Colon (tissue), 2 donors: ENCODE results near the gene TSHZ2.
"Not testable (repeated sequence)": the region's sequence is repeated elsewhere in the genome, so short reads cannot be mapped to it uniquely, and the experiment has no call there.

Source experiments
- FAIRE-seq: peaks from 2 replicates; lab custom pipeline; 2012; peaks lifted over from hg19 to GRCh38; lab: Jason Lieb, UNC
- donor health status: control.
- donor health status: control.

The TSHZ2 gene

DNA sequence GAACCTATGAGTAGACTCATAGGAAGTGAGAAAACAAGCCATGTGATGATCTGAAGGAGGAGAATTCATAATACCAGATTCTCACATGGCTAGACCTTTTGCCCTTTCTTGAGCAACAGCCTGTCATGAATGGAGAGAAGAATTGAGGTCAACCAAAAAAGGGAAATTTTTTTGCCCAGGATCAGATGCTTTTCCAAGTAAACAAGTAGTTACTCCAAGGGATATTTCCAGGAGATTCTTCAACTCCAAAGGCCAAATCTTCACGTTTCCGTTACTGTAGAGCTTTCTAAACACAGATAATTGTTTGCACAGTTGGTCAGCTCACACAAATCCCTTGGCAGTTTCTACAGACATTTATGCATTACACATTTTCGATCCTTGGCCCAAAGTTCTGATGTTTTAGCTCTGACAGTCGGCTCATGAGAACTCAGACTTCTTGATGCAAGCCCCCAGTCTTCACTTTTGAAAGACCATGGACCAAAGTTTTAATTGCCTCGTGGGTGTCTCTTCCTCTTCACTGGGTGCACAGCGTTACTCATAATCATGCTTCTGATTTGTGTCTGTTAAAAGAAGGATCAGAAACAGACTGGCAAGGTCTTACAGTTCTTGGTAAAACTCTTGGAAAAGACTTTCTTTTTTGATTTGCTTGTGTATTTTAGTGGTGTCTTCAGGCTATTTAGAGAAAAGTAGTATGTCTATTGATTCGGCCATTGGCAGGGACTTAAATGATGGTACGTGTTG lies 115.0 kb downstream of the TSHZ2 start:
- FAIRE-seq, result no peak

DNA sequence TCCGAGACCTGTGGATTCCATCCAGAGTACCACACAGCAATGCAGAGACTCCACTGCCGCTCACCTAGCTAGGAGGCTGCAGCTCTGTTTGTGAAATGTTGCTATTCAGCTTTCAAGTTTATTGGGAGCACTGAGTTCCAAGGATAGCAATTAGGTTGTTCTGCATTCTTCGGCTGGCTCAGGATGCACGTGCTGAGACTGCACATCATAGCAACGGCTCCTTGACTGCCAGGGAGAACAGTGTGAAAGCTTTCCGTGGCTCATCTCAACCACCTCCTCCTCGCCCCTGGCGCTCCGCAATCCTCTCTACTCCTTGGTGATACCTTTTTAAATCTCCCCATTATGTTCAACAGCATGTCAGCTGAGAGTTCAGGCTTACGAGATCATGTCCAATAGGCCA lies 116.6 kb downstream of the TSHZ2 start:
- no peak for FAIRE-seq

DNA sequence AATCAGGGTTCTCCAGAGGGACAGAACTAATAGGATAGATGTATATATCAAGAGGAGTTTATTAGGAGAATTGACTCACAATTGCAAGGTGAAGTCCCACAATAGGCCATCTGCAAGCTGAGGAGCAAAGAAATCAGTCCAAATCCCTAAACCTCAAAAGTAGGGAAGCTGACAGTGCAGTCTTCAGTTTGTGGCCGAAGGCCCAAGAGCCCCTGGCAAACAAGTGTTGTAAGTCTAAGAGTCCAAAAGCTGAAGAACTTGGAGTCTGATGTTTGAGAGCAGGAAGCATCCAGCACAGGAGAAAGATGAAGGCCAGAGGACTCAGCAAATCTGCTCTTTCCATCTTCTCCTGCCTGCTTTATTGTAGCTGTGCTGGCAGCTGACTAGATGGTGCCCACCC lies 117.7 kb downstream of the TSHZ2 start:
- FAIRE-seq, result not testable (repeated sequence)

DNA sequence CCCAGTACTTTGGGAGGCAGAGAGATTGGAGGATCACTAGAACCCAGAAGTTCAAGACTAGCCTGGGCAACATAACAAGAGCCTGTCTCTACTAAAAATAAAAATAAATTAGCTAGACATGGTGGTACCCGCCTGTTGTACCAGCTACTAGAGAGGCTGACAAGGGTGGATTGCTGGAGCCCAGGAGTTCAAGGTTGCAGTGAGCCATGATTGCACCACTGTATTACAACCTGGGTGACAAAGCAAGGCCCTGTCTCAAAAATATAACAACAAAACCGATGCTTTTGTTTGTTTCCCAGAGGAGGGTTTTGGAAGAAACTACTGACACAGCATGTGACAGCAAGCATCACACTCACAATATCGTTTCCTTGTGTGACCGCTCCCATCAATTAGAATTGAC lies 119.6 kb downstream of the TSHZ2 start:
- FAIRE-seq, result no peak

DNA sequence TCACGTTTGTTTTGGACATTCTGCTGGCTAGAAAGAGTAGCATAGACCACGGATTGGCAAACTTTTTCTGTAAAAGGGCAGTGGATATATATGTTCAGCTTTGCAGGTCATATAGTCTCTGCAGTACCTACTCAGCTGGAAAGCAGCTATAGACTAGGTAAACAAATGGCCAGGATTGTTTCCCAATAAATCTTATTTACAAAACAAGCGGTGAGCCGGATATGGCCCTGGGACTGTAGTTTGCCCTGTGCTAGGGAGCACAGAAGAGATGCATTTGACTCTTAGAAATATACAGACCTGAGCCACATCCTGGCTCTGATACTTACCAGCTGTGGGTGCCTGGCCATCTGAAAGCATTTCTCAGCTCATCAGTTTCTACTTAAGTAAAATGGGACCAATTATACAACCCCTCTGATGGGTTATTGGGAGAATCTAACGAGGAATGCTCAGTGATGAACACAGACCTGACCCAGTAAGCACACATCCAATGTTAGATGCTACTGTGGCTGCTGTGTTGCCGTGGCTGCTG lies 120.7 kb downstream of the TSHZ2 start:
- no peak for FAIRE-seq

DNA sequence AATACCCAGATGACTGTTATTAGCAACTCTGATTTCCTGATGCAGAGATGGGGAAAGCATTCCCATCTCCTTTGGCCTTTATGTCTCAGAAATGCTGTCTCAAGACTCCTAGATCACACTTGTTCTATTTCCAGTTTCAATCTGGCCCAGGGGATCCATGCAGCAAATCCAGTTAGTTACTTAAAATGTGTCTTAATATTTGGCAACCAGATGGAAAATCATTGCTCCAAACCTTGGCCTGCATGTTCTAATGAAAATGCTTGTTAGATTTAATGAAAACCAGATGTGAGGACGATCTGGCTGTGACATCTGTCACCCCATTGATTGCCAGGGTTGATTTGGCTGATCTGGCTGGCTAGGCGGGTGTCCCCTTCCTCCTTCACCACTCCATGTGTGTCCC lies 125.2 kb downstream of the TSHZ2 start:
- FAIRE-seq, result no peak

DNA sequence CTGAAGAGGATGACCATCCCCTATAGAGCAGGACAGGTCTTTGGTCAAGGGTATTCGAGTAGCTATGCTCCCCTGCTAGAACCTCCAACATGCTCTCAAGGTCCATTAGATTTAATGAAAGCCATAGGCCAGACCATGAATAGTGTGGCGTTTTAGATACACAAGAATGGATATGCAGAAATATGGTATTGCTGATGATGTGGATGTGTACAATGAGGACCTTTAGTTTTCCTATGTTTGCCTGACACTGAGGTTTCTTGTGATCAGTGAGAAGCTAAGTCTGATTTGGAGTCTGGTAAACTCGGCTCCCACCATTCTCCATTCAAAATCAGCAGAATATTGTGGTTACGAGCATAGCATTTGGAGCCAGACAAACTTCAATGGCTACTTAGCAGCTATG lies 125.6 kb downstream of the TSHZ2 start:
- FAIRE-seq, result no peak

DNA sequence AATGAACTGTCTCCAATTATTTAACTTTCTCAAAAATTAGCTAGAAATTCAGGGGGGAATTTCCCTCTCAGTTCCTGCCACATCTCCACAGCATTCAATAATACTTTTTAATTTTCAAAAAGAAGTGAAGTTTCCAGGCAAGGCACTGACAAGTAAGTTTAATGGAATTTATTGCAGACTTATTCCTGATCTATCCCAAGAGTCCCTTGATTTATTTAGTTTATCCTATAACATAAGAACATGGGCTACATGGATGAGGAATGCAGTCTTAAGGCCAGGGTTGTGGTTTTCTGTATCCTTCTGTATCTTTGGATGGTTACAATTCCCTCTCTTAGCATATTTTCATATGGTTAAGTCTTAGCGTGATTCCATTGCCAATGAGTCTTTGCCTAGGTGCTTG lies 126.5 kb downstream of the TSHZ2 start:
- FAIRE-seq, result no peak

DNA sequence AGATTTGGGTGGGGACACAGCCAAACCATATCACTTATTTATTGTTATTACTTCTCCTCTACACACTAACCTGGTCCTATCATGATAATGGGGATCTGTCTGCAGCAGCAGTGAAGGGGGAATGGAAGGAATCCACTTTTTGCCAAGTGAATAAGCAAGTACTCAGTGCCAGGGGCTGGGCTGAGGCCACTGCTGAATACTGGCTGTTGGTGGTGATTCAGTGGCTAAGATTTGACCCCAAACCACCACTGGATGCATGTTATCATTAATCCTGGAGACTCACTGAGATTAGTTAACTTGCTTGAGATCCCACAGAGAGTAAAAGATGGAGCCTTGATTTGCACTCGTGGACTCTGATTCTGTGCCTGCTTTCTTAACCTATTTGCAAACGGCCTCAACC lies 127.7 kb downstream of the TSHZ2 start:
- FAIRE-seq, result no peak

DNA sequence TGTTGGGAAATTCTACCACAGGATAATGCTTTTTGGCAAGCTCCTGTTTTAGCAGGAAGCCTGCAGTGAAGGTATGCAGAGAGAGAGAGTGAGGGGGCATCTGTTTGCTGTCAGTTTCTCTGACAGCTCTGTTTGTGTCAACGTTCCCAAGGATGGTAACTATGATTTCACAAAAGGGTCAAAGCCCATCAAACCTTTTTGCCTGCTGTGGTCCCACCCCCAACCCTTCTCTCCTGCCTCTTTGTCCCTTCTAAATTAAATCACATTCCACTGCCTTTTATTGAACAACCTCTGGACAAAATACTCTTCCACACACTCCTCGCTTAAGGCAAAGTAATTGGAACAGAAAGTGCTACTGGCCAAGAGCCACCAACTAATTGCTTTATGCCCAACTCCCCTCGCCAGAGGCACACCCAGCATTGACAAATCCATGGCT lies 128.3 kb downstream of the TSHZ2 start:
- FAIRE-seq, result no peak

DNA sequence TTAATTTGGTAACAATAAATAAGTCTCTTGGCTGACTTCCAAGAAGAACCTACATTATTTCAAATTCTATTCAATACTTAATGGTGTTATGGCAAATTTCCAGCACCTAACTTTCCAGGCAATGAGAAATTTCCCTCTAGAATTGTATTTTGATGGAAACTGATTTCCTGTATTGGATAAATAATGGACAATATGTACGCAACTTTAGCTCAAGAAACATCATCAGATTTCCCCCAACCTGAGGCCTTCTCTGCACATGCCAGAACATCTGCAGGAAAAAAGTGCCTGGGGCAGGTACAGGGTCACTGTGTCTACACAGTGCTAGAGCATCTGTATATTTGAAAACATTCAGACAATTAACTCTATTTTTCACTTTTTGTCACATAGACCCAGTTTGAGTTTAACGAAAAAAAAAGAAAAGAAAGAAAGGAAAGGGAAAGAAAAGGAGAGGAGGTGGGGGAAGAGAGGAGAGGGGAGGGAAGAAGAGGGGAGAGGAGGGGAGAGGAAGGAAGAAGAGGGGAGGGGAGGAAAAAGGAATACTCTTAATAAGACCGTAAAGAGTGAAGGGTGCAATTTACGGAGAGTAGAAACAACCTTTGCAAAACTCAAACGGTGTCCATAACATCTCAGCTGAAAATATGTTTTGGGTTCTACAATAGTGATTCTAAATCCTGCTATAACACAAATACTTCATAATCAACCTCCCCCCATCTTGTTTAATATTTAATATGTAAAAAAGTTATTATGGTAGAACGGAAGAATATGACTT lies 130.0 kb downstream of the TSHZ2 start:
- FAIRE-seq, result no peak

DNA sequence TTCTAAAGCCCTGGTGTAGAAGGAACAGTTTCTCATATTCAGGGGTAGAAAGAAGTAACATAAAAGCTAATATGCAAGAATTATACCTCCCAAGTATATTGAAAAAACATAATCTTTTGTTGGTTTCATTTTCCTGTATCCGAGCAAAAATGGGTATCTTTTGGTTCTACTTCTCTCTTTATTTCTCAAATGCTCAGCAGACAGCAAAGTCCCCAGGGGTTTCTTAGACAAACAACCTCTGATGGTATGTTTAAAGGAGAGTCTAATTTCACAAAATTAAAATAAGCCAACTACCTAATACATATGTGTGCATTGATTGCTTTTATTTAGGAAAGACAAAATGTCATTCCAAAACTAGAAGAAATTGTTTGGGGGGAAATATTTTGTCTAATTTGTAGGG lies 131.0 kb downstream of the TSHZ2 start:
- no peak for FAIRE-seq

DNA sequence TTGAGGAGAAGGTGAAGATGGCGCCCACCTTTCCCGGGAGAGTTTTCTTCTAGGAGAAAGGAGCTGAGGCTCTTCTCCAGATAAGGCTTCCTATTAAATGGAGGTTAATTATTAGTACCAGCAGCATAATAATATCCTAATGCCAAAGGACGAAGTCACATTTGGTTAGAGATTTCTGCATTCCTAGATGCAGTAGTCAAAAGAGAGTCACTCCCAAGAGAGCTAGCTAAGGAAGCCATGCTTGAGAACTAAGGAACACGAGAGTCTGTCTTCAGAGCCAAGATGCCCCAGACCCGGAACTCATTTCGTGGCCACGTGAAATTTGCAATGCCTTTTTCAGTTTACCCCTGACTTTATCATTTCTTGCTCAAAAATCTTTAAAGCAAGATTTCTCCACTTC lies 132.7 kb downstream of the TSHZ2 start:
- no peak for FAIRE-seq

DNA sequence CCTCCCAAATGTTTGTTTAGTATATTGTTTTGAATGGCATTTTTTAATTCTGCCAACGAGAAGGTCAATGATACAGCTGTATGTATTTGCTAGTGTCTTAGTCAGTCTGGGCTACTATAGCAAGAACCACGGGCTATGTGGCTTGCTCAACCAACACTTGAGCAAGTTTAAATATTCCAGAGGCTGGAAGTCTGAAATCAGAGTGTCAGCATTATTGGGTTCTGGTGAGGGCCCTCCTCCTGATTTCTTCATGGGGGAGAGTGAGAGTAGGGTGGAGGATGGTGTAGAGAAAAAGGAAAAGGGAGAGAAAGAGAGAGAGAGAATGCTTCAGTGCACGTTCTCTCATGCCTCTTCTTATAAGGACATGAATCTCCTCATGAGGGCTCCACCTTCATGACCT lies 144.6 kb downstream of the TSHZ2 start:
- FAIRE-seq, result no peak

DNA sequence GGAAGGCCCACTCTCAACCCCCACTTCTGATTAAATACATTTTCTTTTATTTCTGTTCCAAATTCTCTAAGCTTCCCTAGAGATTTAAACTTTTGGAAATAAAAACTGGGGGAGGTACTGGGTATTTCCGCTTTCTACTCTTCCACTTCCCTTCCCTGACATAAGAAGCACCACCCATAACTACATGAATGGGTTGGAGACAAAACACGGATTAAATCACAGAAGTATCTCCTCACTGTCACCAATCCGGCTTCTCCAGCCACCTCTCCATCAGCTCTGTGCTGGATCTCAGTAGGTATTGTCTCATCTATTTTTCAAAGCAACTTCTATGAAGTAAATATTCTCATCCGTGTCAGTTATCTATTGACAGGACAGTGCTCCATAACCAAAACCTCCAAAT lies 150.7 kb downstream of the TSHZ2 start:
- FAIRE-seq, result no peak

DNA sequence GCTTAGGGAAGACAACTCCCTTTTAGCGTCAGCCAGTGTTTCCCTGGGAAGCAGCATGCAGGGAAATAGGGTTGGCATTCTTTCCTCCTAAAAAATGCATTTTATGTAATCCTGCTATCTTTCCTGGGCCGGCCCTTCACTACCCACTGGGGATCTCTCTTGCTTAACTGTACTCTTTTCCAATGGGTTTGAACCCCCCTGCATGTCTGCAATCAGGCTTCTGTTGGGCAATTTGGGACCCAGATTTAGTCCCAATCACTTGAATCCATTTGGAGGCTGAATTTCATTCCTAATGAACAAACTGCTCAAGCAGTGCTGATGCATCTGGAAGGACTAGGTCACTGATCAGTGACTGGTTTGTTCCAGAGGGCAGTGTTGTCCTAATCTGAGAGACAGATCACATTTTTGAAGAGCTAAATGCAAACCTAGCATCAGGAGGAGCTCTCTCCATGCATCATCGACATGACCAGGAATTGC lies 152.0 kb downstream of the TSHZ2 start:
- FAIRE-seq, result no peak

DNA sequence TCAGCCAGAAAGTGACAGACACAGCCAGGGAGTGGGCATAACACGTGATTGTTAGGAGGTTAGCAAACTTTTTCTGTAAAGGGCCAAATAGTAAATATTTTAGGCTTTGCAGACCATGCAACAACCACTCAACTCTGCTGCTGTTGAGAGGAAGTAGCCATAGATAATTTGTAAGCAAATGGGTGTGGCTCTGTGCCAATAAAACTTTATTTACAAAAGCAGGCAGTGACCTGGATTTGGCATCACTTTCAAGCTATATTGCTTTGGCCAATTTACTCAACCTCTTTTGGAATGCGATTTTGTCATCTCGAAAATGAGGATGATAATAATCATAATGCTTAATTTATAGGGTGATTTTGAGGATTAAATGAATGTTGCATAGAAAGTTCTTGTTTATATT lies 152.6 kb downstream of the TSHZ2 start:
- FAIRE-seq, result no peak

DNA sequence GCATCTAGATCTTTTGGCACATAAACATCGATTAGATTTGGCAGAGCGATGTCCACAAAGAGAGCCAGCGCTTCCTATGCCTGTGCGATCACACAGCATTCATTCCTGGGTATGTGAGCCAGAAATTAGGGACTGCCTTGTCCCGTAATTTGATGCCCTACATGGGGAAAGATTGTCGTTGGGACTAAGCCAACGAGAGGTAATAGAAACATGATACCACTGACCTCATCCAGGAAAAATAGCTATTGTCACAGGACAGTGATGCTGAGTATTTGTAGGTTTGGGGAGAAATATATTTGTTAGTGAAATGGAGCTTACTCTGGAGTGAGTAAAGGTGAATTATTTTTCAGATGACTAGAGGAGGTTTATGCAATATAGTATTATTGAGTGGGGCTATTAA lies 154.0 kb downstream of the TSHZ2 start:
- FAIRE-seq, result no peak

DNA sequence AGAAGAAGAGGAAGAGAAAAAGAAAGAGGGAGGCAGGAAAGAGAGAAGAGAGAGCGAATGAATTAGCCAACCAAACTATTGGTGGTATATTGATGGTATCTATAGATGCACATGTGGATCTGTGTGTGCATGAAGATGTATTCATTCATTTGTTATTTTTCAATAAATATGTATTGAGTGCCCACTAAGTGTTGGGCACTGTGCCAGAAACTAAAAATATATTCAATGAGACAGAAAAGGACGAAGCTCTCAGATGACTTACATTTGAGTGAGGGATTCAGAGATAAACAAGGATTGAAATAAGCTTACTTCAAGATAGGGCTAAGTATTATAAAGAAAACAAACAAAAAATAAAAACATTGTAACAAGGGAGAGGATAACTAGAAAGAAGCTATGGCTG lies 154.9 kb downstream of the TSHZ2 start:
- no peak for FAIRE-seq

DNA sequence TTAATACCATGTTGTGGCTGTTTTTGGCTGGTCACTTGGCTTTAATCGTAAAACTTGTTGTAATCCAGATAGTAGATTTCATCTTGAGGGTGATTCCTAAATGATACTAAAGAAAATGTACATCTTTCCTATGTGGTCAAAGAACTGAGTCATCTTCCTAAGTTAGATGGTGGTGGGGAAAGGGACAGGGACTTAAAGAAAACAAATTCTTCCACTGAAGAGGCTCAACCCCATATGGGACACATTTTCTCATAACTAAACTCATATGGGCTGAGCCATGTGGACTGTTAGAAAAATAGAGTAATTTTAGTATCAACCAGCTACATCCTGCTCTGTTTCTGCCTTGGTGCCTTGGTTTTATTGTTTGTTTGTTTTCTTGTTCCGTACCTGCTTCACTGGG lies 155.8 kb downstream of the TSHZ2 start:
- no peak for FAIRE-seq

DNA sequence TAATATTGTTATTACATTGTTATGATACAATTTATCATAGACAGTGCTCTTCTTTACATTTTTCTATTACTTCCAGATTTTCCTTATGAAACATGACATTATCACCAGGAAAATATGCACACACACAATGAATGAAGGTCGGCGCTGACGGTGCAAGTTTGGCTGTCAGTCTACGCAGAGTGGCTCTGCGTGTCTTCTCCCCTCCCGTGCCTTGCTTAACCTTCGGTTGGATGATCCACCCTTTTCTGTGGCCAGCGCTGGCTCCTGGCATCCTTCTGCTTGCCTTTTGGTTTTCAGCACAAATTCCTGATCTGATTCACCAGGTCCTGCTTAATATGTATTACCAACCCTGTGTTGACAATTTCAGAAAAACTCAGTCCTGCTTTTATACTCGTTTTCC lies 157.4 kb downstream of the TSHZ2 start:
- no peak for FAIRE-seq

DNA sequence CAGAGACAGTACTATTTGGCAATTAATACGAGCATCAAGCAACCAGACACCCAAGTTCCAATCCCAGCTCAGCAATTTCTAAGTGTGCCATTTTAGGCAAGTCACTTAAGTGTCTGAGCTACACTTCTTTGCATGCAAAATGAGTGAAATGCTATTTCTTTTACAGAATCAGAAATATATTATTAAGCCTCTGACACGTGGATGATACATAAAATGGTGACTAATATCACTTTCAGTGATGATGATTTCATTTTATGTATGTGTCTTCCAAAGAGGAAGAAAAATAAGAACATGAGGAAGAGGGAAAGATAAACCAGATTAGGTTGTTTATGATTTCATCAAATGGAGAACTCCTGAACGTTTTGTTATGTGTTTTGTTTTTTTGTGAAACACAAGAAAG lies 158.6 kb downstream of the TSHZ2 start:
- no peak for FAIRE-seq

DNA sequence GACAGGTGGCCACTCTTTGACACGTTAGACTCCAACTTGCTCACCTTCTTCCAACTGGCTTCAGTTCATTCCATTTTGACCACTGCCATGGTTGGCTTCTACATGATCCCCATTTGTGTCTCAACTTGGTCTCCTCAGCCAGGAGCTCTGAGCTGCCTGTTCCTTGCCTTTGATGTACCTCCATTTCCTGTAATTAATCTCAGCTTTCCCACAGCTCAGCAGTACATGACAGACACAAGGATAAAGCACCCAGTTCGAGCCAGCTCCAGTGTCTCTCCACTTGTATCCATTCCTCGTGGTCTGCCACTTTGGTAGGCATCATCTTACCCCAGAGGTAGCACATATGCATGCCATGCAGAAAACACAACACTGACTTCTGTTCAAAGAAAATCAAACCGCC lies 161.0 kb downstream of the TSHZ2 start:
- no peak for FAIRE-seq

DNA sequence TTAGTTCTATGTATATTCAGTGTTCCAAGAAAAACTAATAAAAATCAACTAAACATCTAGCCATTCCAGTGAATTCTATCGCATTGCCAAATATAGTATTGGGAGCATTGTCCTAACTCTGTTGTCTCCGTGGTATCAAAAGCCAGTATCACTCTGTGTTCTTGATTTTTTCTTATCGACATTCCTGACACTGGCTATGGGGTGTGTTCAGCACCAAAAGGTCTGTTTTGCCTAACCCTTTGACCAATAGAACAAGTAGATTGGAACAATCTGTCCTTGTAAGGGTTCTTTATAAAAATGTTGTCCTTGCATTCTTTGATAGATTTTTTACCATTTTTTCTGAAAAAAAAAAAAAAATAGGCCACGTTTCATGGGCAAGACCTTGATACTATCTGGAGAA lies 161.5 kb downstream of the TSHZ2 start:
- no peak for FAIRE-seq
